NCI-H82 treated with DMSO at 0.1 percent for 48 hours (cell line): Measurements from ENCODE around the gene TRABD.
"Not testable (repeated sequence)": the region's sequence is repeated elsewhere in the genome, so short reads cannot be mapped to it uniquely, and the experiment has no call there.

Source experiments
- DNase-seq: peaks from one replicate; lab custom pipeline; 2025; ENCODE audit not compliant: unreplicated experiment; lab: John Stamatoyannopoulos, UW

Gene TRABD

GRCh38 chr22:50185375-50186087 lies at the start of gene TRABD:
TSS of gene TRABD (plus strand) at chr22:50185913. CDS start at chr22:50193061, 7,148 bp downstream.
- peak; percentile 9 for DNase-seq

- no peak for DNase-seq
Observed at GRCh38 chr22:50136581-50137015, 49.1 kb upstream of the TRABD start.

GRCh38 chr22:50137277-50137676 lies 48.4 kb upstream of the TRABD start:
- not testable (repeated sequence) for DNase-seq

- DNase-seq: no peak
Observed at GRCh38 chr22:50138041-50138440, 47.7 kb upstream of the TRABD start.

- DNase-seq: no peak
Observed at GRCh38 chr22:50138988-50139387, 46.7 kb upstream of the TRABD start.

GRCh38 chr22:50139843-50140415 lies 45.8 kb upstream of the TRABD start:
- no peak for DNase-seq

GRCh38 chr22:50140615-50141014 lies 45.1 kb upstream of the TRABD start:
- no peak for DNase-seq

- no peak for DNase-seq
Observed at GRCh38 chr22:50141462-50141861, 44.3 kb upstream of the TRABD start.

GRCh38 chr22:50141891-50142363 lies 43.8 kb upstream of the TRABD start:
- DNase-seq: peak; percentile 26

- DNase-seq: no peak
Observed at GRCh38 chr22:50143096-50143495, 42.6 kb upstream of the TRABD start.

- no peak for DNase-seq
Observed at GRCh38 chr22:50144005-50144614, 41.6 kb upstream of the TRABD start.

GRCh38 chr22:50145721-50146438 lies 39.8 kb upstream of the TRABD start:
- no peak for DNase-seq

GRCh38 chr22:50146439-50147238 lies 39.1 kb upstream of the TRABD start:
- no peak for DNase-seq

- DNase-seq: not testable (repeated sequence)
Observed at GRCh38 chr22:50147258-50148165, 38.2 kb upstream of the TRABD start.

GRCh38 chr22:50148166-50148500 lies 37.6 kb upstream of the TRABD start:
- no peak for DNase-seq

- DNase-seq: peak; percentile 35
Observed at GRCh38 chr22:50148991-50149721, 36.6 kb upstream of the TRABD start.

- DNase-seq: peak; percentile 2
Observed at GRCh38 chr22:50150161-50151129, 35.3 kb upstream of the TRABD start.
